HCT116 (cell line): ENCODE results near the gene VEGFA.

Source experiments
- EGR1 ChIP-seq: IDR thresholded peaks from 2 replicates; pipeline ENCODE4 v1.6.1; 2012; ENCODE audit warnings: low read depth
- YY1 ChIP-seq: IDR thresholded peaks from 2 replicates; pipeline ENCODE4 v1.6.1; 2011; ENCODE audit warnings: low read length, low read depth, moderate library complexity, mild to moderate bottlenecking; ENCODE audit not compliant: insufficient replicate concordance; ENCODE audit errors: extremely low read depth
- ZFX ChIP-seq: fragments of 450-650 bp; IDR thresholded peaks from 2 replicates; pipeline ENCODE4 v1.6.1; 2017
- TF ChIP-seq, protein P1 (sequence below): IDR thresholded peaks from 2 replicates; pipeline ENCODE4 v1.6.1; 2012

DNA sequence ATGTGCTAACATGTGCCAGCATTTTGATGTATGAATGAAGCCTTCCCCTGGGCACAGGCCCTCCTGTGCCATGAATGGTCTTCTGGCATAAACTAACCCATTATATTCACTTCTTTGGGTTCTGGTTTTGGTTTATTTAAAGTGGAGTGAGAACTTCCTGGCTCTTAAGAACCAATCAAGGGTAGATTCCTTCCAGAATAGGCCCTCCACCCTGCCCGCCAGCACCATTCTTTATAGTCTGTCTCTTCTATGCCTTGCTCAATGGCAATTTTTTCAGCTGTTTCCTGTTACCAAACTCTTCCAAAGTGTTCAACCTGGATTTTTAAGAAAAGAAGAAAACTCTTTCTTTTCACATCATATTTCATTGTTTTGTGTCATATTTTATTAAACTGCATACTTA, 44.1 kb downstream of the VEGFA start:
- TF ChIP-seq YY1 = no peak
- TF ChIP-seq, protein P1, sequence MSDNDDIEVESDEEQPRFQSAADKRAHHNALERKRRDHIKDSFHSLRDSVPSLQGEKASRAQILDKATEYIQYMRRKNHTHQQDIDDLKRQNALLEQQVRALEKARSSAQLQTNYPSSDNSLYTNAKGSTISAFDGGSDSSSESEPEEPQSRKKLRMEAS = no peak
- TF ChIP-seq ZFX = no peak
- no peak for TF ChIP-seq EGR1
